ENCODE data around the gene ATP9A.

DNA sequence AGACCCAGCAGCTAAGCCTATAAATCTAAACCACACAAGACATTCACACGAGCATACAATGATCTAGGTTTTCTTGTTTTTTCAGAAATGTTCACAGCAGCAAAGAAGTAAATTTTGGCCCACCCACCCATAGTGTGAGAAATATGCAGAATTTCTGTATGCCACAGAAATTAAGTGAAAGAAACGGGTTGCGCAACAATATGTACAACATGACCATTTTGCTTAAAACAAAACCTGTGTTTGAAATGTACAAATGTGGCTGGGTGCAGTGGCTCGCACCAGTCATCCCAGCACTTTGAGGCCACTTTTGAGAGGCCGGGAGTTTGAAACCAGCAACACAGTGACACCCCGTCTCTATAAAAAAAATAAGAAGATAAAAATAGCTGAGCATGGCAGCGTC is 24.8 kb upstream of the ATP9A start:
- TF ChIP-seq POLR2A (IDR thresholded peaks at IDR 0.05; ENCODE audit: low read depth, low read length) (no peak), CEBPB (IDR thresholded peaks at IDR 0.05; ENCODE audit: low read depth, low read length) (peak; percentile 97), RAD21 (IDR thresholded peaks at IDR 0.05; ENCODE audit: low read length) (no peak), BHLHE40 (IDR thresholded peaks at IDR 0.05; ENCODE audit: low read depth, low read length) (no peak), MXI1 (IDR thresholded peaks at IDR 0.05; ENCODE audit: borderline replicate concordance, low read depth, low read length) (no peak), RCOR1 (IDR thresholded peaks at IDR 0.05; ENCODE audit: insufficient replicate concordance, low read length) (no peak), FOS (IDR thresholded peaks at IDR 0.05; ENCODE audit: low read depth, low read length) (no peak), MAFK (IDR thresholded peaks at IDR 0.05; ENCODE audit: low read depth, low read length) (no peak)
- TF ChIP-seq, protein P1, sequence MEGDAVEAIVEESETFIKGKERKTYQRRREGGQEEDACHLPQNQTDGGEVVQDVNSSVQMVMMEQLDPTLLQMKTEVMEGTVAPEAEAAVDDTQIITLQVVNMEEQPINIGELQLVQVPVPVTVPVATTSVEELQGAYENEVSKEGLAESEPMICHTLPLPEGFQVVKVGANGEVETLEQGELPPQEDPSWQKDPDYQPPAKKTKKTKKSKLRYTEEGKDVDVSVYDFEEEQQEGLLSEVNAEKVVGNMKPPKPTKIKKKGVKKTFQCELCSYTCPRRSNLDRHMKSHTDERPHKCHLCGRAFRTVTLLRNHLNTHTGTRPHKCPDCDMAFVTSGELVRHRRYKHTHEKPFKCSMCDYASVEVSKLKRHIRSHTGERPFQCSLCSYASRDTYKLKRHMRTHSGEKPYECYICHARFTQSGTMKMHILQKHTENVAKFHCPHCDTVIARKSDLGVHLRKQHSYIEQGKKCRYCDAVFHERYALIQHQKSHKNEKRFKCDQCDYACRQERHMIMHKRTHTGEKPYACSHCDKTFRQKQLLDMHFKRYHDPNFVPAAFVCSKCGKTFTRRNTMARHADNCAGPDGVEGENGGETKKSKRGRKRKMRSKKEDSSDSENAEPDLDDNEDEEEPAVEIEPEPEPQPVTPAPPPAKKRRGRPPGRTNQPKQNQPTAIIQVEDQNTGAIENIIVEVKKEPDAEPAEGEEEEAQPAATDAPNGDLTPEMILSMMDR (conservative IDR thresholded peaks at IDR 0.05; ENCODE audit: low read depth, low read length), result no peak
- TF ChIP-seq, protein P2, sequence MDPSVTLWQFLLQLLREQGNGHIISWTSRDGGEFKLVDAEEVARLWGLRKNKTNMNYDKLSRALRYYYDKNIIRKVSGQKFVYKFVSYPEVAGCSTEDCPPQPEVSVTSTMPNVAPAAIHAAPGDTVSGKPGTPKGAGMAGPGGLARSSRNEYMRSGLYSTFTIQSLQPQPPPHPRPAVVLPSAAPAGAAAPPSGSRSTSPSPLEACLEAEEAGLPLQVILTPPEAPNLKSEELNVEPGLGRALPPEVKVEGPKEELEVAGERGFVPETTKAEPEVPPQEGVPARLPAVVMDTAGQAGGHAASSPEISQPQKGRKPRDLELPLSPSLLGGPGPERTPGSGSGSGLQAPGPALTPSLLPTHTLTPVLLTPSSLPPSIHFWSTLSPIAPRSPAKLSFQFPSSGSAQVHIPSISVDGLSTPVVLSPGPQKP (IDR thresholded peaks at IDR 0.05; ENCODE audit: borderline replicate concordance, low read depth, low read length), result no peak
- TF ChIP-seq, protein P3, sequence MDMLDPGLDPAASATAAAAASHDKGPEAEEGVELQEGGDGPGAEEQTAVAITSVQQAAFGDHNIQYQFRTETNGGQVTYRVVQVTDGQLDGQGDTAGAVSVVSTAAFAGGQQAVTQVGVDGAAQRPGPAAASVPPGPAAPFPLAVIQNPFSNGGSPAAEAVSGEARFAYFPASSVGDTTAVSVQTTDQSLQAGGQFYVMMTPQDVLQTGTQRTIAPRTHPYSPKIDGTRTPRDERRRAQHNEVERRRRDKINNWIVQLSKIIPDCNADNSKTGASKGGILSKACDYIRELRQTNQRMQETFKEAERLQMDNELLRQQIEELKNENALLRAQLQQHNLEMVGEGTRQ (IDR thresholded peaks at IDR 0.05; ENCODE audit: low read depth, low read length), result no peak
